GM19455 (cell line): Measurements from ENCODE around the gene RILPL2.
"Not testable (repeated sequence)": the region's sequence is repeated elsewhere in the genome, so short reads cannot be mapped to it uniquely, and the experiment has no call there.

Experiments used
- ATAC-seq: cut with Tn5 transposase; IDR thresholded peaks from one replicate; pipeline ENCODE4 v1.9.1; 2021; ENCODE audit not compliant: unreplicated experiment

RILPL2 gene

GRCh38 chr12:123384994-123385376, 51.5 kb downstream of the RILPL2 start:
- ATAC-seq: no peak

- no peak for ATAC-seq
These were observed 52.0 kb downstream of the RILPL2 start for GRCh38 chr12:123384318-123384993.

GRCh38 chr12:123382684-123383083, 53.8 kb downstream of the RILPL2 start:
- no peak for ATAC-seq

- ATAC-seq: no peak
These were observed 57.1 kb downstream of the RILPL2 start for GRCh38 chr12:123379391-123379790.

- ATAC-seq: not testable (repeated sequence)
These were observed 64.1 kb downstream of the RILPL2 start for GRCh38 chr12:123372415-123372814.

GRCh38 chr12:123371667-123372368, 64.7 kb downstream of the RILPL2 start:
- not testable (repeated sequence) for ATAC-seq

GRCh38 chr12:123369229-123369628, 67.3 kb downstream of the RILPL2 start:
- no peak for ATAC-seq

GRCh38 chr12:123368431-123368830, 68.1 kb downstream of the RILPL2 start:
- ATAC-seq: not testable (repeated sequence)

GRCh38 chr12:123367511-123367910, 69.0 kb downstream of the RILPL2 start:
- no peak for ATAC-seq
